Left lung (tissue), 10 donors: ENCODE measurements around the gene KIAA0232. TPM values are rescaled to one million over a fixed set of nuclear protein-coding genes. Genes with fewer than 3 reads are reported as not detected.

ENCODE experiments used
- ATAC-seq: fragments of 200-7000 bp; cut with Tn5 transposase; one replicate; pipeline ENCODE4 v1.9.1; 2020; ENCODE audit warnings: moderate library complexity
- DNase-seq, 4 donors: peaks; one replicate each; pipeline ENCODE4 v3.0.0-alpha.2; 2013 to 2020
- H3K27ac ChIP-seq, 2 donors: fragments of 200-600 bp; sonication (generic) in 1 of 2; one replicate each; pipeline versions ENCODE4 v1.5.0 to v1.8.0; 2020 to 2021
- H3K27me3 ChIP-seq, 2 donors: fragments of 200-600 bp; sonication (generic) in 1 of 2; one replicate each; pipeline versions ENCODE4 v1.5.0 to v1.8.0; 2020 to 2021
- H3K36me3 ChIP-seq, 2 donors: fragments of 200-600 bp; sonication (generic) in 1 of 2; one replicate each; pipeline versions ENCODE4 v1.5.0 to v1.8.0; 2020 to 2021
- H3K4me1 ChIP-seq, 2 donors: fragments of 200-600 bp; one replicate each; pipeline ENCODE4 v1.8.0; 2021
- H3K4me3 ChIP-seq, 2 donors: fragments of 200-600 bp; sonication (generic) in 1 of 2; one replicate each; pipeline versions ENCODE4 v1.5.0 to v1.8.0; 2020 to 2021; ENCODE audit warnings: mild to moderate bottlenecking in 1 of 2
- H3K9me3 ChIP-seq, 2 donors: fragments of 200-600 bp; sonication (generic) in 1 of 2; one replicate each; pipeline versions ENCODE4 v1.5.0 to v1.8.0; 2020 to 2021
- CTCF ChIP-seq, 2 donors: fragments of 200-600 bp; sonication (generic) in 1 of 2; IDR thresholded peaks; one replicate each; pipeline versions ENCODE4 v1.5.0 to v1.8.0; 2021; ENCODE audit warnings: antibody characterized with exemption in 2 of 2
- intact Hi-C, 2 donors: fragments of 100-400 bp; cut with DNase I; formaldehyde crosslinking; loops; one replicate each; pipeline versions ENCODE4 v1.11.2 to v1.14.2; 2022
- polyA plus RNA-seq, 6 donors: library from polyadenylated mRNA; unstranded; fragments of 120-200 nt; gene quantifications; one replicate each; pipeline ENCODE4 v1.2.1, GENCODE V29; 2013; ENCODE audit not compliant: insufficient read length in 6 of 6
- total RNA-seq, 2 donors: library from RNA; stranded (reverse); fragmentation: NEBNext Ultra II Directional; extraction: Animal tissue kit (Norgen Biotek cat#: 25700); gene quantifications; one replicate each; pipeline ENCODE4 v1.2.1, GENCODE V29; 2021
- donor health status: DM: no; HTN: yes; CAD: no.
- donor health status: DM: no; HTN: no; CAD: no.

The KIAA0232 gene
- total and polyA plus RNA-seq, 8 donors, result 24.3 to 34.3 (median 29.1) TPM

DNA sequence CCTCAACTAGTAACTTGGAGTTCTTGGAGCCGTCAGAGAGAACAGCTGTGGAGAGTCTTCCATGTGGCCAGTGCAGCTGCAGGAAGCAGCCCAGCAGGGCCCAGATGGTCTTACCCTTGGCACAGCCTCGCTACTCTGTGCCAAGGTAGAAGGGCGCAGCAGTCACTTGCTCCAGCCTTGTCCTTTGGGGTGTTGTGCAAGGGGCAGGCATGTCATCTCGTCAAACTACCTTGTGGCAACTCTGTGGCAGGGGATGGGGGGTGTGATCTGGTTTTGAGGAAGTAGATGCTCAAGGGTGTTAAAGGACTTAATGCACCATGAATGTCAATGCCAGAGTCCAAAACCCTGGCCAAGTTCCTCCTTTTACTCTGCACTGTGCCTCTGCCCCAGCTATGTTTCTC, 92.9 kb downstream of the KIAA0232 start:
- intact Hi-C loops, result loop anchor here in 1 of 2 donors (10.0 kb wide), 1 partner anchor 91 kb away; the partner anchor contains the start of gene KIAA0232
- H3K9me3 ChIP-seq, result no peaks in the 10 kb centered on the region
- peaks cover 0 to 78% of the 10 kb centered on the region in 2 donors for H3K36me3 ChIP-seq
- no peak for TF ChIP-seq CTCF (IDR thresholded peaks at IDR 0.05)
- H3K27me3 ChIP-seq, result no peaks in the 10 kb centered on the region
- no peak overlapping the region for H3K4me3 ChIP-seq
- peak; percentile 63 for ATAC-seq
- H3K27ac ChIP-seq, result peak overlapping the region in 1 of 2 donors; percentile 77
- peaks cover 0 to 37% of the 10 kb centered on the region in 2 donors for H3K4me1 ChIP-seq
- peak in 1 of 4 donors; percentile 57 for DNase-seq

DNA sequence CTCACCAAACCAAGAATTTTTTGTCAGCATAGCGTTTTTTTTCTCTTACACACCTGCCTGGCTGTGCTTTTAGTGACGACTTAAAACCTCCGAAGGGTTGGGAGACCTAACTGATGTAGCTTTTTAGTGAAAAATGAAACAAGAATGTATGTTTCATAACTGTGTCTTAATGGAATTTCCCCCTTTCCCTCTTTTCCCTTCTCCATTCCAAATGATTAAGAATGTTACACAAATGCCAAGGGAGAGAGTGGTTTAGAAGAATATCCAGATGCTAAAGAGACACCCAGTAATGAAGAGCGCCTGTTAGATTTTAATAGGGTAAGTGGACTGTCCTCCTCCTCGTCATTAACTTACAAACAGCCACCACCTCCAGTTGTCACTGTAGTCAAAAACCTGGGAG, 93.9 kb downstream of the KIAA0232 start:
- H3K36me3 ChIP-seq, result peaks cover 0 to 85% of the 10 kb centered on the region in 2 donors
- intact Hi-C loops, result loop anchor here in 1 of 2 donors (10.0 kb wide), 1 partner anchor 92 kb away; the partner anchor contains the start of gene KIAA0232

GRCh38 chr4:6877067-6877466, 94.5 kb downstream of the KIAA0232 start:
- H3K27ac ChIP-seq, result no peak overlapping the region
- peaks cover 0 to 85% of the 10 kb centered on the region in 2 donors for H3K36me3 ChIP-seq
- intact Hi-C loops, result loop anchor here in 1 of 2 donors (10.0 kb wide), 1 partner anchor 92 kb away; the partner anchor contains the start of gene KIAA0232
- DNase-seq (no peak), ATAC-seq (no peak)
- H3K9me3 ChIP-seq, result no peaks in the 10 kb centered on the region
- no peak for TF ChIP-seq CTCF (IDR thresholded peaks at IDR 0.05)
- peaks cover 0 to 30% of the 10 kb centered on the region in 2 donors for H3K4me1 ChIP-seq
- H3K4me3 ChIP-seq, result no peak overlapping the region
- H3K27me3 ChIP-seq, result no peaks in the 10 kb centered on the region

More for the DNA sequence above, 93.9 kb downstream of the KIAA0232 start:
- DNase-seq (no peak), ATAC-seq (no peak)
- Histone ChIP-seq H3K27me3 (no peaks in the 10 kb centered on the region), H3K9me3 (no peaks in the 10 kb centered on the region), H3K27ac (peak overlapping the region in 1 of 2 donors; percentile 77), H3K4me3 (no peak overlapping the region), H3K4me1 (peaks cover 0 to 30% of the 10 kb centered on the region in 2 donors)
- no peak for TF ChIP-seq CTCF (IDR thresholded peaks at IDR 0.05)

GRCh38 chr4:6878451-6879059, 96.0 kb downstream of the KIAA0232 start:
- no peak overlapping the region for H3K27ac ChIP-seq
- H3K4me1 ChIP-seq, result peaks cover 0 to 30% of the 10 kb centered on the region in 2 donors
- H3K9me3 ChIP-seq, result no peaks in the 10 kb centered on the region
- H3K36me3 ChIP-seq, result peaks cover 0 to 85% of the 10 kb centered on the region in 2 donors
- no peak for TF ChIP-seq CTCF (IDR thresholded peaks at IDR 0.05)
- intact Hi-C loops, result loop anchor here in 1 of 2 donors (10.0 kb wide), 1 partner anchor 94 kb away; the partner anchor contains the start of gene KIAA0232
- ATAC-seq (no peak), DNase-seq (no peak)
- no peak overlapping the region for H3K4me3 ChIP-seq
- no peaks in the 10 kb centered on the region for H3K27me3 ChIP-seq

DNA sequence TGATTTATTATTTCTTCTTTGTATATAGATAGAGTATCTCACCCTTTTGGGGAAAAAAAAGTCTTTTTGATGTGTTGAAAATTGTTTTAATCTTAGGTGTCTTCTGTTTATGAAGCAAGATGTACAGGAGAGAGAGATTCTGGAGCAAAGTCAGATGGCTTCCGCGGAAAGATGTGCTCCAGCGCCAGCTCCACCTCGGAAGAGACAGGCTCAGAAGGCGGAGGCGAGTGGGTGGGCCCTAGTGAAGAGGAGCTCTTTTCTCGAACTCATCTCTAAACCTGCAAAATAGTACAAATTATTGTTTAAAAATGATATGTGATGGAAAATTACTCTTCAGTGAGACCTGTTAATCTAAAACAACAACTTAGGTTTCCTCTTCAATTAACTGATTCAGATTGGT, 98.2 kb downstream of the KIAA0232 start:
- no peaks in the 10 kb centered on the region for H3K27me3 ChIP-seq
- no peak overlapping the region for H3K4me3 ChIP-seq
- H3K27ac ChIP-seq, result no peak overlapping the region
- H3K9me3 ChIP-seq, result no peaks in the 10 kb centered on the region
- TF ChIP-seq CTCF (IDR thresholded peaks at IDR 0.05), result no peak
- ATAC-seq (no peak), DNase-seq (no peak)
- peaks cover 0 to 79% of the 10 kb centered on the region in 2 donors for H3K36me3 ChIP-seq
- peaks cover 1 to 15% of the 10 kb centered on the region in 2 donors for H3K4me1 ChIP-seq
- intact Hi-C loops, result no loop called here
